Measurements from ENCODE around the gene CDK5RAP2.

GRCh38 chr9:120442308-120442995 lies 137.5 kb downstream of the CDK5RAP2 start:
- TF ChIP-seq CTCF (optimal IDR thresholded peaks at IDR 0.05 in 1 of 3, IDR thresholded peaks at IDR 0.05 in 1 of 3, conservative IDR thresholded peaks at IDR 0.05 in 1 of 3; ENCODE audit: extremely low read depth in 1 of 3, insufficient read depth in 2 of 3, low read length in 3 of 3) (no peak), EZH2 (IDR thresholded peaks at IDR 0.05; ENCODE audit: low read length) (no peak)
